ENCODE measurements around the gene AP1S1.
"Not testable (repeated sequence)": the region's sequence is repeated elsewhere in the genome, so short reads cannot be mapped to it uniquely, and the experiment has no call there.

The AP1S1 gene

GRCh38 chr7:101202603-101202918, 48.3 kb downstream of the AP1S1 start:
- DNase-seq = no peak

DNA sequence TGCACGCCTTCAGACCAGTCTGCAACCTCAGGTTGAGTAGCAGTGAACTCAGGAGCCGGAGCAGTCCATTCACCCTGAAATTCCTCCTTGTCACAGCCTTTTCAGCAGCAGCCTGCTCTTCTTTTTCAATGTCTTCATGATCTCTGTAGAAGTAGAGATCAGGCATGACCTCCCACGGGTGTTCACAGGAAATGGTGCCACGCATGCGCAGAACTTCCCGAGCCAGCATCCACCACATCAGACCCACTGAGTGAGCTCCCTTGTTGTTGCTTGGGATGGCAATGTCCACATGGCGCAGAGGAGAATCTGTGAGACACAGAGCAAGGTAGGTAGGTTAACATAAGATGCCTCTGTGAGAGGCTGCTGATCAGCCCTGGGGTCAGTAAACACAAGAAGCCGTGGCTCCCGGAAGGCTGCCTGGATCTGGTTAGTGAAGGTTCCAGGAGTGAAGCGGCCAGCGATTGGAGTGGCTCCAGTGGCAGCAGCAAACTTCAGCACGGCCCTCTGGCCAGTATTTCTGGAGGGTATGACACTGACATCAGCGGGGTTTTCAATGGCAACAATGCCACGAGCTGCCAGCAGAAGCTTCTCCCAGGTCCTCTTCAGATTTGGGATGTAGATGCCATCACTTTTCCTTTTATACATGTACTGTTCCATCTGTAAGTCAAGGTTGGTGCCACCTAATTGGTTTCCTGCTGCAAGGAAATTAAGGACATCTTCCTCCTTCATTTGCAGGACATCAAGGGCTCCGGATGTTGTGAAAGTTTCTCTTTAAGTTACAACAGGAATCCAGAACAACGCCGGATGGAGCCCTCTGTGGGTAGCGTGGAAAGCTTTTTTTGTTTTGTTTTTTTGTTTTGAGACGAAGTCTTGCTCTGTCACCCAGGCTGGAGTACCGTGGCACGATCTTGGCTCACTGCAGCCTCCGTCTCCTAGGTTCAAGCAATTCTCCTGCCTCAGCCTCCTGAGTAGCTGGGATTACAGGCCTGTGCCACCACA, 49.8 kb downstream of the AP1S1 start:
- not testable (repeated sequence) for DNase-seq

- no peak for DNase-seq
These were observed 51.8 kb downstream of the AP1S1 start for GRCh38 chr7:101205901-101206664.

DNA sequence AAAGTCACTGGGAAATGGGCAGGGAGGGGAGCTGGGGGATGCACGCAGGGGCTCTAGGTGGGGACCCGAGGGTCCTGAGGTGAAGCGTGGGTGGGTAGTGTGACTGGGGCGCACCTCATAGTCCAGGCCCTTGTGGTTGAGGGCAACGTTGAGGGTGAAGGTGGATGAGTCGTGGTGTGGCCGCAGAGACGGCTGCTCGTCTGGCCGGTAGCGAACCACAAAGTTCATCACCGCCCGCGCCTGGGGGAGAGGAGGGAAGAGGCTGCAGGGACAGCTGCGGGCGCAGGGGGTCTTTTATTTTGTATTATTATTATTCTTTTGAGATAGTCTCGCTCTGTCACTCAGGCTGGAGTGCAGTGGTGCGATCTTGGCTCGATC, 52.4 kb downstream of the AP1S1 start:
- DNase-seq = no peak

GRCh38 chr7:101207459-101207858, 53.2 kb downstream of the AP1S1 start:
- DNase-seq = no peak

DNA sequence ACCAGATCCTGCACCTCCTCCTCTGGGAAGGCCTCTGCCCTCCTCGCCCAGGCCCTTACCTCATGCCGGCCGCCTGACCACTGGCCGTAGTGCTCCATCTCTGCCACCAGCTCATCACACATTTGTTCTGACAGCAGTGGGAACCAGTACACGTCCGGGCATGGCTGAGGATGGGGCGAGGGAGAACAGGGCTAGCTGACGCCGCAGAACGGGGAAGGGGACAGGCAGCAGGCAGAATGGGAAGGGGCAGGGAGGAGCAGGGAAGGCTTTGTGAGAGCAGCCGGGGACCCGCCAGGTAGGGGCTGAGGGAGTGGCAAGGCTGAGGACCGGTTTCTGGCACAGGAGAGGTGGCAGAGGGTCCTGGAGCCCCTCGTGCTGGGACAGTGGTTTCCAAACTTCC, 54.5 kb downstream of the AP1S1 start:
- no peak for DNase-seq

DNA sequence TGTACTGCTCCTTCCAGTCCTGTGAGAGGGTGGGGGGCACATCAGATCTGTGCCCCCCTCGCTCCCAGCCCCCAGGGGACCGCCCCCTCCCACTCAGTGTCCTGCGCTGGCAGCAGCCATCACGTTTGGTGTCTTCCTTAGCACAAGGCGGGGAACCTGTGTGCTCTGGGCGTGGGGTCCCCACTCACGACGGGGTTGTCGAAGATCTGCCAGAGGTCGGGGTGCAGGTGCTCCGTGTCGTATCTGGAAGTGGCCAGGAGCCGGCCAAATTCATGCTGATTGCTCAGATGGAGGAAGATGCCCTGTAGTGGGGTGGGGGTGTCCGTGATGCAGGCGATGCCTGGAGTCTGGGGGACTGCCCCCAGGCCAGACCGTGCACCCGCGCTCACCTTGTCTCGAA, 55.9 kb downstream of the AP1S1 start:
- DNase-seq = no peak
